DND-41 (cell line): ENCODE results near the gene GNAO1.

Experiments used
- CTCF ChIP-seq: IDR thresholded peaks from 2 replicates; pipeline ENCODE4 v1.5.1; 2012; ENCODE audit warnings: borderline replicate concordance, low read length, moderate library complexity, mild to moderate bottlenecking; ENCODE audit not compliant: poor library complexity, severe bottlenecking; ENCODE audit errors: extremely low read depth
- EZH2 ChIP-seq: IDR thresholded peaks from 3 replicates; pipeline ENCODE4 v1.6.1; 2012; ENCODE audit warnings: borderline replicate concordance, low read depth, mild to moderate bottlenecking, moderate library complexity, low read length, inconsistent platforms; ENCODE audit not compliant: severe bottlenecking

GRCh38 chr16:56228476-56228875 is 37.2 kb downstream of the GNAO1 start:
- TF ChIP-seq EZH2 (no peak), CTCF (no peak)
